ENCODE data around the gene CTDSPL. TPM values are rescaled to one million over a fixed set of nuclear protein-coding genes. Genes with fewer than 3 reads are reported as not detected.
A peak's percentile ranks its signal among the peaks of the same experiment; 100 is the strongest.

Gene CTDSPL
- total and polyA plus RNA-seq, 7 donors = 19.1 to 69.1 (median 46.3) TPM

DNA sequence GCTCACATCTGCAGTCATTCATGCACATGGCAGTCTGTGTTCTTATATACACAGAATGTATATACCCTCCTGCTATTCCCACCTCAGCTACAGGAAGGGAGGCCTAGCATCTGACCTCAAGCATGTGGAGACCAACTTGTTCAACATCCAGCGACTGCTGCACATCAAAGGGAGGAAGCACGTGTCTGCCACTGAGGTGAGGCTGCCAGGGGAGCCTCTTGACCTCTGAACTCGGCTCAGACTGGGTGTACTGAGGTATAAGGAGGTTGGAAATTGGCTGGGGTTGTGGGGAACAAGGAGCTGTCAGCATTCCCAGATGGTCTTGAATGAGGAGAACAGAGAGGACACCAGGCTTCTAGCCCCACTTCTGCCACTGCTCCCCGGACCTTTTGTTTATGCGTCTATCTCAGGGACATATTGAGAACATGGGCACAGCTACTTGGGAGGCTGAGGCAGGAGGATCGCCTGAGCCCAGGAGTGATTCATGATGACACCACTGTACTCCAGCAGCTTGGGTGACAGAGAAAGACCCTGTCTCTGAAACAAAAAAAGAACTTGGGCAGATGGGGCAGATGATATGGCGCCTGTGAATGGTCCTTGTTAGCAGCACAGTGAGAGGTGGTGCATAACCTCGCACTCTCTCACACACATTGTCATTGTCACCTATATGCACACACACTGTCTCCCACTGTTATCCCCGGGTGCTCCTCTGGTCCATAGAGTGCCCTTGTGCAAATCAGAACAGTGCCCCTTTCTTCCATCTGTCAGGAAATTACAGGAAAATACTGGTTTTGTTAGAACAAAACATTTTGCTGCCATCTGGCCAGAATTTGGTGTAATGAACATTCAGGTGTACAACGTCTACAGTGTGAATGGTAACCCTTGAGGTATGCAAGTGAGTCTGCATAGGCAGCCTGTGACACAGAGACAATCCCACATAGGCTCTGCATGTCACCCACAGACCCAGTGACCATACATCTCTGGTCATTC lies 134.3 kb downstream of the CTDSPL start:
- TF ChIP-seq POLR2AphosphoS5 (IDR thresholded peaks at IDR 0.05) (no peak), EP300 (IDR thresholded peaks at IDR 0.05) (no peak), POLR2A (IDR thresholded peaks at IDR 0.05) (no peak)
- TF ChIP-seq, protein P1, sequence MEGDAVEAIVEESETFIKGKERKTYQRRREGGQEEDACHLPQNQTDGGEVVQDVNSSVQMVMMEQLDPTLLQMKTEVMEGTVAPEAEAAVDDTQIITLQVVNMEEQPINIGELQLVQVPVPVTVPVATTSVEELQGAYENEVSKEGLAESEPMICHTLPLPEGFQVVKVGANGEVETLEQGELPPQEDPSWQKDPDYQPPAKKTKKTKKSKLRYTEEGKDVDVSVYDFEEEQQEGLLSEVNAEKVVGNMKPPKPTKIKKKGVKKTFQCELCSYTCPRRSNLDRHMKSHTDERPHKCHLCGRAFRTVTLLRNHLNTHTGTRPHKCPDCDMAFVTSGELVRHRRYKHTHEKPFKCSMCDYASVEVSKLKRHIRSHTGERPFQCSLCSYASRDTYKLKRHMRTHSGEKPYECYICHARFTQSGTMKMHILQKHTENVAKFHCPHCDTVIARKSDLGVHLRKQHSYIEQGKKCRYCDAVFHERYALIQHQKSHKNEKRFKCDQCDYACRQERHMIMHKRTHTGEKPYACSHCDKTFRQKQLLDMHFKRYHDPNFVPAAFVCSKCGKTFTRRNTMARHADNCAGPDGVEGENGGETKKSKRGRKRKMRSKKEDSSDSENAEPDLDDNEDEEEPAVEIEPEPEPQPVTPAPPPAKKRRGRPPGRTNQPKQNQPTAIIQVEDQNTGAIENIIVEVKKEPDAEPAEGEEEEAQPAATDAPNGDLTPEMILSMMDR (IDR thresholded peaks at IDR 0.05) = no peak
- Histone ChIP-seq H3K27ac (no peak overlapping the region), H3K4me1 (peaks cover 0 to 40% (median 28%) of the 10 kb centered on the region in 4 donors), H3K4me3 (no peak overlapping the region), H3K9me3 (no peaks in the 10 kb centered on the region), H3K36me3 (no peaks in the 10 kb centered on the region), H3K27me3 (no peaks in the 10 kb centered on the region)
- 79 to 85% methylated on average over 10 of the region's 10 CpGs for WGBS, 2 donors
- peak; percentile 58 for DNase-seq
- intact Hi-C loops (cut with DNase I) = no loop called here

DNA sequence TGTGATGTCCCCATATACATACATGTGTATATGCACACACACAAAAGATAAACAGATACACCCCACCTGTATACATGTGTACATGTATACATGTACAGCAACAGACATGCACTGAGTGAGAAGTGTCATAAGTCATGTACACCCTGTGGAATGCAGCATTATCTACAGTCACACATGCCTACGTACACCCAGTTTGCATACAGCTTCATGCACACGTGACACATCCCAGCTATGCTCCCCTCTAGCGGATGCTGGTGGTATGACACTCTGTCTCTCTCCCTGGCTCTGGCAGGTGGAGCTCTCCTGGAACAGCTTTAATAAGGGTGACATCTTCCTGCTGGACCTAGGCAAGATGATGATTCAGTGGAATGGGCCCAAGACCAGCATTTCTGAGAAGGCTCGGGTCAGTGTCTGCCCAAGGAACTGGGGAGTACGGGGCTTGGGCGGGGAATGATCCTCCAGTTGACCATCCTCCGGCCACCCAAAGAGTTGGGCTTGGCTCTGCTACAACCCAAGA lies 135.2 kb downstream of the CTDSPL start:
- H3K27ac ChIP-seq = peak overlapping the region in 2 of 4 donors; percentile 24 to 27

DNA sequence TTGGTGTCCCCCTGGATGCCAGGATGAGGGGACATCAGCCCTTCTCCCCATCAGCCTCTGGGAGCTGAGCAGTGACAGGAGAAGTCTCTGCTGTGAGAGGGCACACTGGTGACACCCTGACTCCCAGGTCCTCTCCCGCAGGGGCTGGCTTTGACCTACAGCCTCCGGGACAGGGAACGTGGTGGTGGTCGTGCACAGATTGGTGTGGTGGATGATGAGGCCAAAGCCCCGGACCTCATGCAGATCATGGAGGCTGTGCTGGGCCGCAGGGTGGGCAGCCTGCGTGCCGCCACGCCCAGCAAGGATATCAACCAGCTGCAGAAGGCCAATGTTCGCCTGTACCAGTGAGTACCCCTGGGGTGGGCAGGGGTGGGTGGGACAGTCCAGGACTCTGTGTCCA lies 135.7 kb downstream of the CTDSPL start:
- H3K27me3 ChIP-seq = no peaks in the 10 kb centered on the region
- peaks cover 0 to 12% (median 0%) of the 10 kb centered on the region in 4 donors for H3K36me3 ChIP-seq
- peak overlapping the region; percentile 24 to 90 (median 56) for H3K27ac ChIP-seq
- peaks cover 0 to 40% (median 28%) of the 10 kb centered on the region in 4 donors for H3K4me1 ChIP-seq
- no peak for TF ChIP-seq POLR2AphosphoS5 (IDR thresholded peaks at IDR 0.05)
- TF ChIP-seq, protein P1 (IDR thresholded peaks at IDR 0.05) = no peak
- no peak for TF ChIP-seq EP300 (IDR thresholded peaks at IDR 0.05)
- TF ChIP-seq POLR2A (IDR thresholded peaks at IDR 0.05) = no peak
- H3K4me3 ChIP-seq = no peak overlapping the region
- no peaks in the 10 kb centered on the region for H3K9me3 ChIP-seq
- intact Hi-C loops (cut with DNase I) = no loop called here
- DNase-seq = peak; percentile 66
- WGBS, 2 donors = 88 to 92% methylated on average over 10 of the region's 10 CpGs

More for the DNA sequence above, 135.2 kb downstream of the CTDSPL start:
- intact Hi-C loops (cut with DNase I) = no loop called here
- peak; percentile 87 for DNase-seq
- WGBS, 2 donors = 42 to 51% methylated on average over 7 of the region's 7 CpGs
- TF ChIP-seq POLR2AphosphoS5 (IDR thresholded peaks at IDR 0.05) = no peak
- TF ChIP-seq, protein P1 (IDR thresholded peaks at IDR 0.05) = peak; percentile 59 to 87 (median 82)
- no peak overlapping the region for H3K4me3 ChIP-seq
- H3K27me3 ChIP-seq = no peaks in the 10 kb centered on the region
- peaks cover 0 to 7% (median 0%) of the 10 kb centered on the region in 4 donors for H3K36me3 ChIP-seq
- H3K9me3 ChIP-seq = no peaks in the 10 kb centered on the region
- peaks cover 0 to 40% (median 28%) of the 10 kb centered on the region in 4 donors for H3K4me1 ChIP-seq

DNA sequence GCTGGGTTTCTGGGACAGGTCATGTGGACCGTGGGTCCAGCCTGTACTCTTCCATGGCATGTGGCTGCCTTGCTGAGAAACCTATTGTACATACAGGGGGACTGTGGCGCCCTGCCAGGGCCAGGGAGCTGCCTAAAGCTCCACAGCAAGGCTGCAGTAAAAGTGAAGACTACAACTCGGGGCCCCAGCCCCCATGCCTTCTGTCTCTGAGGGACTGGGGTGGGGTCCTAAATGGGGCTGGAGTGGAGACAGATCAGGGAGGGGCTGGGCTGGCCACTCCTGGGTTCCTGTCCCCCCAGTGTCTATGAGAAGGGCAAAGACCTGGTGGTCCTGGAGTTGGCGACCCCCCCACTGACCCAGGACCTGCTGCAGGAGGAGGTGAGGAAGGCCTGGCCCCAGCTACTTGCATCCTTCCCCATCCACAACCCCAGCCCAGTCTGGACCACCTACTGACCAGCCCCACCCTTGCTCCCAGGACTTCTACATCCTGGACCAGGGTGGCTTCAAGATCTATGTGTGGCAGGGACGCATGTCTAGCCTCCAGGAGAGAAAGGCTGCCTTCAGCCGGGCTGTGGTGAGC lies 136.2 kb downstream of the CTDSPL start:
- peaks cover 0 to 41% (median 28%) of the 10 kb centered on the region in 4 donors for H3K4me1 ChIP-seq
- no peak overlapping the region for H3K4me3 ChIP-seq

More for the DNA sequence above, 136.2 kb downstream of the CTDSPL start:
- Histone ChIP-seq H3K36me3 (peaks cover 0 to 13% (median 0%) of the 10 kb centered on the region in 4 donors), H3K27ac (peak overlapping the region; percentile 84 to 93 (median 90)), H3K9me3 (no peaks in the 10 kb centered on the region), H3K27me3 (no peaks in the 10 kb centered on the region)
- intact Hi-C loops (cut with DNase I) = no loop called here
- TF ChIP-seq, protein P1 (IDR thresholded peaks at IDR 0.05) = no peak
- no peak for TF ChIP-seq POLR2AphosphoS5 (IDR thresholded peaks at IDR 0.05)
- TF ChIP-seq POLR2A (IDR thresholded peaks at IDR 0.05) = no peak
- no peak for TF ChIP-seq EP300 (IDR thresholded peaks at IDR 0.05)
- DNase-seq = peak; percentile 76
- WGBS, 2 donors = 76 to 88% methylated on average over 6 of the region's 6 CpGs

All from sigmoid colon (tissue), 7 donors.